Retinal pigment epithelial cell (primary cell): ENCODE results near the gene MRPS2.

Source experiments
- DNase-seq: peaks from one replicate; pipeline ENCODE4 v3.0.0-alpha.2; 2010; ENCODE audit warnings: low read depth
- H3K4me3 ChIP-seq: 2 replicates; pipeline ENCODE4 v1.5.1; 2011; ENCODE audit warnings: mild to moderate bottlenecking, low read length, control low read depth, moderate library complexity
- TF ChIP-seq, protein P1 (sequence below): conservative IDR thresholded peaks from 2 replicates; pipeline ENCODE4 v1.5.1; 2011; ENCODE audit warnings: low read depth, low read length, control low read depth, inconsistent platforms

MRPS2 gene

DNA sequence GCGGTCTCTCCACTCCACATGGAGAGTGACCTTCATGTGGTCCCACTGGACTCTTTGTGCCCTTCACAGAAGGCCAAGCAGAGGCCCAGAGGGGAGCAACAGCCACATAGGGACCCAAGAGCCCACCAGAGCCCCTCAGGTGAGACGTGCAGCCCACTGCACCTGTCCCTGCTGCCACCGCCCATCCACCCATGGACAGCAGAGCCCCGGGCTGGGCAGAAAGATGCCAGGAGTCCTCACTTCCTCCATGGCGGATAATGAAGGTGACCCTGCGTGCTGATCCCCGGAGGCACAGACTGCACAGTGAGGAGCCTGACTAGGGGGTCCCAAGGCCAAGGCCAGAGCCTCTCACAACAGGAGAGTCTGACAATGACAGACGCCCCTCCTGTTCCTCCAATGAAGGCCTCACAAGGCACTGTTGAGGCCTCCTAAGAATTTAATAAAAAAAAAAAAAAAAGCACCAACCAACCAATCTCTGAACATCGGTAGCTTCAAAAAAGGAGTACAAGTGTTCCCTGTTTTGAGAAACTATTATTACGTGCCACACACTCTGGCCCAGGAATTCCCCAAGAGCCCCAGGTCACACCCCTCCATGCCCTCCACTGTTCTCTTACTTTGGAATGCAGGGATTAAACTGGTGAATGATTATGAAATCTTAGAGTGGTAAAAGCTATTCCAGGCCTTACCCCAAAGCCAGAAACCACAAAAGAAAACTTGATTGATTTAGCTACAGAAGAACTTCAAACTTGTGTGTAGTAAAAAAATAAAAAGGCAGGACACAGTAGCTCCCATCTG is 23.7 kb upstream of the MRPS2 start:
- no peak overlapping the region for H3K4me3 ChIP-seq
- peak; percentile 72 for DNase-seq
- TF ChIP-seq, protein P1, sequence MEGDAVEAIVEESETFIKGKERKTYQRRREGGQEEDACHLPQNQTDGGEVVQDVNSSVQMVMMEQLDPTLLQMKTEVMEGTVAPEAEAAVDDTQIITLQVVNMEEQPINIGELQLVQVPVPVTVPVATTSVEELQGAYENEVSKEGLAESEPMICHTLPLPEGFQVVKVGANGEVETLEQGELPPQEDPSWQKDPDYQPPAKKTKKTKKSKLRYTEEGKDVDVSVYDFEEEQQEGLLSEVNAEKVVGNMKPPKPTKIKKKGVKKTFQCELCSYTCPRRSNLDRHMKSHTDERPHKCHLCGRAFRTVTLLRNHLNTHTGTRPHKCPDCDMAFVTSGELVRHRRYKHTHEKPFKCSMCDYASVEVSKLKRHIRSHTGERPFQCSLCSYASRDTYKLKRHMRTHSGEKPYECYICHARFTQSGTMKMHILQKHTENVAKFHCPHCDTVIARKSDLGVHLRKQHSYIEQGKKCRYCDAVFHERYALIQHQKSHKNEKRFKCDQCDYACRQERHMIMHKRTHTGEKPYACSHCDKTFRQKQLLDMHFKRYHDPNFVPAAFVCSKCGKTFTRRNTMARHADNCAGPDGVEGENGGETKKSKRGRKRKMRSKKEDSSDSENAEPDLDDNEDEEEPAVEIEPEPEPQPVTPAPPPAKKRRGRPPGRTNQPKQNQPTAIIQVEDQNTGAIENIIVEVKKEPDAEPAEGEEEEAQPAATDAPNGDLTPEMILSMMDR, result no peak

DNA sequence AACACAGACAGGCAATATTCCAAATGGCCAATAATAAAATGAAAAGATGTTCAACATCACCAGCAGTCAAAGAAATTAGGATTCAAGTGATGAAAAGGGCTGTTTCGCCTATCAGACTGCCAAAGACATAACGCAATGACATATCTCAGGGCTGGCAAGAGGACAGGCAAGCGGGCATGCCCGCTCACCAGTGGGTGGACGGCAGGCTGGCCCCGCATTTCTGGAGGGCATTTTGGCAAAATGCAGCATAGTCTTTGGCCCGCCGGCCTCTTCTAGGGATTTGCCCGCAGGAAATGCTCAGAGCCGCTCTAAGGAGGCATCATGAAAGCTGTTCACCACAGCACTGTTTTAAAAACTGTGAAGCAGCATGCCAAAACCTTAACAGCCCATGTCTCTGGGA is 22.3 kb upstream of the MRPS2 start:
- TF ChIP-seq, protein P1, result no peak
- no peak overlapping the region for H3K4me3 ChIP-seq
- DNase-seq, result no peak

DNA sequence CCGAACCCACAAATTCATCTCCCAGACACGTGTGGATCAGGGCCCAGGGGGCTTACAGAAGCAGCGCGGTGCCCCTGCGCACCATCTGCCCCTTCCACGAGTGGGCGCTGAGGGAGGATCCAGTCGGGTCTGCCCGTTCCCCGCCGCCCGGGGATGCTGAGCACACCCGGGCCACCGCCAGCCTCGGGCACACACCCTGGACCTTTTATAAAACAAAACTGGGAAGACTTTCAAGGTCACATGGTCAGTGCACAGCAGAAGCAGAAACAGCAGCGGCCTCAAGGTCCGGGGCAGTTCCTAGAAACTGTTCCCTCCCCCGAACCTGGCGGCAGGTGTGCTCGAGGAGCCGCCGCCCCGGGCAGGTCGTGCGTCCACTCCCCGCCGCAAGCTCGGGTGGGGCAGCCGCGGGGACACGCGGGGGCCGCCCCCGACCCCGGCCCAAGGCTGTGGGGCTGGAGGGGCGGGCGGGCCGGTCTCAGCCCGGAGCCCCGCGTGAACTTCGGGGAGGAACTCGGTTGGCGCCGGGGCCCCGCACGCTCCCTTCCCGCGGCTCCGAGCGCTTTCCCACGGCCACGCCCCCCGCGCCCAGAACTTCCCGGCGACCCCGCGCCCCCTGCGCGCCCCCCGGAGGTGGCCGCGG is 21.5 kb upstream of the MRPS2 start:
- H3K4me3 ChIP-seq, result peak overlapping the region; percentile 35
- DNase-seq, result no peak
- TF ChIP-seq, protein P1, result peak; percentile 13

DNA sequence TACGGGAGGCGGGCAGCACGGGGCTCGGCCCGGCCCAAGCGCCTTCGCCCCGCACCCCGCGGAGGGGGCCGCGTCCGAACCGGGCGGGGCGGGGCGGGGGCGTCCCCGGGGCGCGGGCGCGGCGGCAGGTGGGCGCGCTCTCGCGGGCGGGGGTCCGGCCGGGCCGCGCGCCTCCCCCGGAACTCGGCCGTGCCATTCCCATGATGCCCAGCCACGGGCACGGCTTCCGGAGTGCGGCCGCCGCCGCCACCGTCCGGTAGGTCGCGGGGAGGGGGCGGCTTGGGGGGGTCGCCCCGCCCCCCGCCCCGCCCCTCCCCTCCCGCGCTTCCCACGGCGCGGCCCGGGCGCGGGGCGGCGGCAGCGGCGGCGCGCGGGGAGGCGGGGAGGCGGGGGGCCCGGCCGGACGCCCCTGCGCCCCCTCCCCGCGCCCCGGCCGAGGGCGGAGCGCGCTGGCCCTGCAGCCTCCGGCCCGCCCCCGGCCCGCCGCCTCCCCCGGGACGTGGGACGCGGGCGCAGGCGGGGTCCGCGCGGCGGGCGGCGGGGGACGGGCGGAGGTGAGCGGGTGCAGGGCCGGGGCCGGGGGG is 20.9 kb upstream of the MRPS2 start, which contains the start of gene PPP1R26:
Gene PPP1R26, plus strand, starts transcription at position 314 of the 584 bp plus-strand sequence. CDS start 4,729 bp downstream, outside the sequence.
- TF ChIP-seq, protein P1, result no peak
- no peak for DNase-seq
- H3K4me3 ChIP-seq, result peak within 1 kb of the TSS; percentile 75

DNA sequence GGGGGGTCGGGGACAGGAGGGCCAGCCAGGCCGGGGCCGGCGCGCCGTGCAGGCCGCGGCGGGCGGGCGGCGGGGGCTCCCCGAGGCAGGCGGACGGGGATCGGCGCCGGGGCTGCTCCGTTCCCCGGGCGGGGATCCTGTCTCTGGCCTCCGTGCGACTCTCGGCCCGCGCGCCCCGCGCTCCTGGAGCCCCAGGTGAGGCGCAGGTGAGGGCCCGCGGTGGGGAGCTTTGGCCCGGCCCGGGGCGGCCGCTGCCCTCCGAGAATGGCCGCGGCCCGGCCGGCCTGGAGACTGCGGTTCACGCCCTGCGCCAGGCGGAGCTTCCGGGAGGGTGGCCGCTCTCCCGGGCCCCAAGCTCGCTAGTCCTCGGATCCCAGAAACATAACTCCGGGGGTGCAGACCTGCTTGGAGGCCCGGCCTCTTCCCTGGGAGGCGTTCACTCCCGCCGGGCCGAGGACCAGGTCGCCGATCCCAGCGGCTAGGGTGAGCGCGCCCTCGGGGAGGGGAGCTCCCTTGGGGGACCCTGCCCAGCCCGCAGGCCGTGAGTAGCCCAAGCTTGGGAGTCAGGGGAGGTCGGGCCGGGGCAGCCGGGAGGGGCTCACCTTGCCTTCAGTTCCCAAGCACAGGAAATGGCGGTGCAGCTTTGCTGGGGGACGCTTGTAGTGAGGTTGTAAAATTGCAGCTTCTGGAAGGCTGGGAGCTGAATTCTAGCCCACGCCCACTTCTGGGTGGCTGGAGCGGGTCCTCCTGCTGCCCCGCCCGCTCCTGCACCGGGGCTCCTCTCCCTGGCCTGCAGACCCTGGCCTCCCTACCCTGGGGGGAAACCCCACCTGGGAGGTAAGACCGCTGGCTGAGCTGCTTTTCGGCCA is 20.2 kb upstream of the MRPS2 start:
- TF ChIP-seq, protein P1, result no peak
- DNase-seq, result no peak
- H3K4me3 ChIP-seq, result peak overlapping the region; percentile 75

DNA sequence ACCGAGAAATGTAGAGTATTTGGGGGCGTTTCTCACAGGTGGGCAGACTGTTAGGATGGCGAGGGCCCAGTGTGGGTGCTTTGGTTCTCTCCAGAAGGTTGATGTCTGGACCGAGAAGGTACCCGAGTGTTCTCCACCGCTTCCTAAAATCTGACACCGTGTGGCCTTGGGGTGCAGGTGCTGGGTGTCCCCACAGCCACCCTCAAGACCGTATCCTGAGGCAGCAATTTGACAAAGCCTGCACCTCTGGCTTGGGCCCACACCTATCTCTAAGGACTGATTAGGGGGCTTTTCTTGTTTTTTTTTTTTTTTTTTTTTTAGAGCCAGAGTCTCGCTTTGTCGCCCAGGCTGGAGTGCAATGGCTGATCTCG is 19.6 kb upstream of the MRPS2 start:
- no peak for DNase-seq
- TF ChIP-seq, protein P1, result no peak
- peak overlapping the region; percentile 75 for H3K4me3 ChIP-seq
